Activated T-helper 2 cell treated with anti-CD3 and anti-CD28 coated beads, Interferon-gamma antibody, Interleukin-2, Interleukin-4, amounts not matched to agents 10 μg/mL and 5 μg/mL and 100 μg/mL, durations not matched to agents 14 hours and 24 hours and 36 hours (primary cell): Measurements from ENCODE around the gene KCNN3. TPM values are rescaled to one million over a fixed set of nuclear protein-coding genes. Genes with fewer than 3 reads are reported as not detected.

Experiments used
- DNase-seq: peaks from one replicate; pipeline ENCODE4 v3.0.0; 2021; ENCODE audit warnings: low spot score
- H3K27ac Mint-ChIP-seq: one replicate; pipeline ENCODE4 v1.8.0; 2021; ENCODE audit warnings: mixed read lengths
- H3K27me3 Mint-ChIP-seq: one replicate; pipeline ENCODE4 v1.8.0; 2021; ENCODE audit warnings: low read depth, mixed read lengths
- H3K36me3 Mint-ChIP-seq: one replicate; pipeline ENCODE4 v1.8.0; 2021; ENCODE audit warnings: low read depth, mixed read lengths
- H3K4me1 Mint-ChIP-seq: one replicate; pipeline ENCODE4 v1.8.0; 2021; ENCODE audit warnings: low read depth, mixed read lengths
- H3K4me3 Mint-ChIP-seq: one replicate; pipeline ENCODE4 v1.8.0; 2021; ENCODE audit warnings: low read depth, mild to moderate bottlenecking, moderate library complexity, mixed read lengths
- H3K9me3 Mint-ChIP-seq: one replicate; pipeline ENCODE4 v1.8.0; 2021; ENCODE audit warnings: mixed read lengths
- intact Hi-C: fragments of 100-400 bp; cut with micrococcal nuclease; formaldehyde crosslinking; loops from one replicate; pipeline ENCODE4 v1.15.1; 2023
- total RNA-seq: library from RNA; stranded (reverse); gene quantifications from 2 replicates; pipeline ENCODE4 v1.2.3, GENCODE V29; 2022

KCNN3 gene
- total RNA-seq, 1 donor from 2014 or later = 0.91 TPM

GRCh38 chr1:154809436-154810413 lies 60.4 kb downstream of the KCNN3 start:
- Mint-ChIP-seq H3K4me3 (no peak overlapping the region), H3K27ac (peak overlapping the region; percentile 40), H3K9me3 (no peaks in the 10 kb centered on the region), H3K36me3 (no peaks in the 10 kb centered on the region), H3K27me3 (peaks cover 19% of the 10 kb centered on the region), H3K4me1 (peaks cover 13% of the 10 kb centered on the region)
- no peak for DNase-seq
- intact Hi-C loops = no loop called here

- no peak overlapping the region for H3K27ac Mint-ChIP-seq
- no peak overlapping the region for H3K4me3 Mint-ChIP-seq
- intact Hi-C loops = no loop called here
- H3K9me3 Mint-ChIP-seq = no peaks in the 10 kb centered on the region
- H3K27me3 Mint-ChIP-seq = peaks cover 26% of the 10 kb centered on the region
- H3K4me1 Mint-ChIP-seq = peaks cover 13% of the 10 kb centered on the region
- DNase-seq = no peak
- H3K36me3 Mint-ChIP-seq = no peaks in the 10 kb centered on the region
Measured at GRCh38 chr1:154808909-154809262, 61.2 kb downstream of the KCNN3 start.

DNA sequence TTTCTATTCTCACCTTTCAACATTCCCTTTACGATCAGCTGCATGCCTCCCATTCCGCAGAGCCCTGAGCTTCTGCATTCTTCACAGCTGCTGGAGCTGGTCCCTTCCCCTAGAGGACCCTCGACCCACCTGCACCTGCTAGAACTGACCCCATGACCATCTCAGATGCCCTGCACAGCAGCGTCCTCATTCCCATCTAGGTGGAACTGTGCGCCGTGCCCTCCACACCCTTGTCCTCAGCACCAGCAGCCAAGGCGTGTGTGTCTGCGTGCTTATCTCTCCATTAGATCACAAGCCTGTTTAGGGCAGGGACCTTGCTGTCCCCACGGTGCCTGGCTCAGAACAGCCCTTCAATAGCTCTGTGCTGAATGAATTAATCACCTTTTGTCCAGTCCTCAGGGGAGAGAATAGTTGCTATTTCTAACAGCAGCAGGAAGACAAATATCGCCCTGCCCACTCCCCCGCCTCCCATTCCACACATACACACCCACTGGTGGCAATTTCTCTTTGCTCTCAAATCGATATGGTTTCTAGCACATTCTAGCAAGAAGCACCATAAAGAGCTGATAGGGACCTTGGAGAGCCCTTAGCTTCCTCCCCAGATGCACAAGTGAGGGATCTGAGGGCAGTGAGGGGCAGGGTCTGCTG lies 61.7 kb downstream of the KCNN3 start:
- no peak for DNase-seq
- no peak overlapping the region for H3K4me3 Mint-ChIP-seq

GRCh38 chr1:154807048-154807591 lies 63.0 kb downstream of the KCNN3 start:
- Mint-ChIP-seq H3K27me3 (peaks cover 28% of the 10 kb centered on the region), H3K4me1 (peaks cover 13% of the 10 kb centered on the region), H3K4me3 (no peak overlapping the region), H3K27ac (no peak overlapping the region), H3K36me3 (no peaks in the 10 kb centered on the region), H3K9me3 (no peaks in the 10 kb centered on the region)
- DNase-seq = no peak
- intact Hi-C loops = no loop called here

More for the DNA sequence above, 61.7 kb downstream of the KCNN3 start:
- Mint-ChIP-seq H3K4me1 (peaks cover 13% of the 10 kb centered on the region), H3K9me3 (no peaks in the 10 kb centered on the region), H3K27me3 (peaks cover 28% of the 10 kb centered on the region), H3K27ac (no peak overlapping the region), H3K36me3 (no peaks in the 10 kb centered on the region)
- intact Hi-C loops = no loop called here

GRCh38 chr1:154806333-154806732 lies 63.7 kb downstream of the KCNN3 start:
- Mint-ChIP-seq H3K9me3 (no peaks in the 10 kb centered on the region), H3K4me3 (no peak overlapping the region), H3K36me3 (no peaks in the 10 kb centered on the region), H3K27me3 (peaks cover 31% of the 10 kb centered on the region), H3K4me1 (peaks cover 13% of the 10 kb centered on the region), H3K27ac (no peak overlapping the region)
- intact Hi-C loops = no loop called here
- no peak for DNase-seq

DNA sequence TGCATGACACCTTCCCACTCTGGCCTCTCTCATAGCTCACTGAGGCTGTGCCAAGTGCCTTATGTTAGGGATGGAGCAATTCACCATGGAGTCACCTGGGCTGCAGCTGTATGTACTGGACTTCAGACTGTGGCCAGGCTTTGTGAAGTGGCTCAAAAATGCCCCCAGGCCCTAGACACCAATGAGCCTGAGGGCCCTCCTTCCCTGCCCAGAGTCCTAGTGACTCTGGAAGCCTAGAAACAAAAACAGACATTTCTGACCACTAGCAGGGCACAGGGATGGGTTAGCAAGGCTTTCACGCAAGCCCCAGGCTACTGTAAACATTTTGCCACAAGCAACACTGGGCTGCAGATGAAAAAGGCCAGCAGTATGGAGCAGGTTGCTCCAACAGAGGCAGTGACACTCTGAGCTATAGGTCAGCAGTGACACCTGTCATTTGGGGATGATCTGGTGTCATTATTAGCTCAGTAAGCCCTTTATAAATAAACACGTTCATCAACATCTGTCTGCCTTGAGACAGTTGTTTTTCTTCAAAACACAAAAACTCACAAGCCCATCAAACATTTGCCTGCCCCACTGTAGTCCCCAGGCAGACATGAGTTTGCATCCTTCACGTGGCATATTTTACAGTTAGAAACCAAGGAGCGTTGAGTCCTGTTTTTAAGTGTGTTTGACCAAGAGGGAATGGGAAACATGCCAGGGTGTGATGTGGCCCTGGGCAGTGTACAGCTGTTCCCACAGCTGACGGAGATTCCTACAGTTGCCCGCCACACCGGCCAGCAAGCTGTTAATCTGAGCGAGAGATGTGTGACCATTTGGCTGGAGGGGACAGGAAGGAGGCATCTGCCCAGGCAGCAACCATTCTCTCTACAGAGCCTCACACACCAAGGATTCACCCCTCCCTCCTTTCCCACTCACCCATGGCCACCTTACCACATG lies 66.8 kb downstream of the KCNN3 start:
- Mint-ChIP-seq H3K27me3 (peaks cover 28% of the 10 kb centered on the region), H3K27ac (no peak overlapping the region), H3K4me1 (no peaks in the 10 kb centered on the region), H3K9me3 (no peaks in the 10 kb centered on the region), H3K36me3 (no peaks in the 10 kb centered on the region), H3K4me3 (no peak overlapping the region)
- no peak for DNase-seq
- intact Hi-C loops = no loop called here

DNA sequence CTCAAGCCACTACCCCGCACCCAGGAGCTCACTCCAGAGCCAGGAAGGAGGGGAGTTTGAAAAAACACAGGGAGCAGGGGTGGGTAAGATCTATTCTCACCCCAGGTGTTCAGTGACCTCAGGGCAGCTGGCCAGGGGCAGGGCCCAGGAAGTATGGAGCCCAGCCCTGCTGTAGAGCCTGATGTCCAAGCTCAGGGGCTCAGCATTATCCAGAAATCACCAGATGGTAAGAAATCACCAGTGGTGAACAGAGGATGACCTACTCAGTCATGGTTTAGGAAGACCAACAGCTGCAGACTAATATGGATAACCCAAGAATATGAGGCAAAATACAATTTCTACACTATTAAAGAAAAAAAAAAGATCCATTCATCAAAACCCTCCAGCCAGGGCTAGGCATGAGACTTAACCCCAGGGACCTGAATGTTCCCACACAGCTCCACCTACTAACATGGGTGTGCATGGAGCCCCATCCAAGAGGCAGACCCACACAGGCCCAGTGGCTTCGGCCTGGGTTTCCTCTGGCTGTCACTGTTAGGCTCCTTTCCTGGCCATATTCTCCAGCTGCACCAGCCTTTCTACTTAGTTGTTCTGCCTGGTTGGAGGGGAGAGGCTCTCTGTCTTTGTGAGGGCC lies 67.6 kb downstream of the KCNN3 start:
- H3K36me3 Mint-ChIP-seq = no peaks in the 10 kb centered on the region
- no peaks in the 10 kb centered on the region for H3K4me1 Mint-ChIP-seq
- H3K27ac Mint-ChIP-seq = no peak overlapping the region
- intact Hi-C loops = no loop called here
- H3K9me3 Mint-ChIP-seq = no peaks in the 10 kb centered on the region
- H3K4me3 Mint-ChIP-seq = no peak overlapping the region
- DNase-seq = no peak
- peaks cover 23% of the 10 kb centered on the region for H3K27me3 Mint-ChIP-seq

DNA sequence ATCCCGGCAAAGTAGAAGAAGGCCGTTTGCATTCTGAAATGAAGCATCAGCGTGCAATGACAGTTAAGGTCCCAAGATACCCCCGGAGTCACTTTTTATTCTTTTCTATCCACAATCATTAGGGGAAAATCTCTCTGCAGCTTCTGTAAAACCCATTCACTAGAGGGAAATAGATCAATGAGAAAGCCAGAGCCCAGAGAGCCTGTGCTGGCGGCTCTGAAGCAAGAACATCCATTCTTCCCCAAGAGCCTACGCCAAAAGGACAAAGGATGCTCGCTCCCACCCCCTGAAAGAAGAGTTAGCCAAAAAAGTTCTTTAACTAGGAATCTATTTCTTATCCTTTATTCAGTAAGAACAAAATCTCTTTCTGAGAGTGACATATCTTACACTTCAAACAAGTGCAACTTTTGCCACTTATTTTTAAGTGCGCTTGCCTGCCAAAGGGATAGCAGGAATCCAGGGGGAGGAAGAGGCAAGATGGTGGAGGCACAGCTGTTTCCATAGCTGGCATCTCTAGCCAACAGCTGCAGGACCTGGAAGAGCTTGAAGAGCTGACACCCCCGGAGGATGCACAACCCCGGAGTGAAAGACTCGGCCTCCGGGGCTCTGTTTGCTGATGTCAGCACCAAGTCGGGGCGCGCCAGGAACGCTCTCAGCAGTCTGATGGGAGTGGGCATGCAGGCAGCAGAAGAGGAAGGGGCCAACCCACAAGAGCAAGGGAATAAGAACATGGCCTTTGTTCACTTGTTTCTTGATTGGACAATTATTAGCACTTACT lies 68.7 kb downstream of the KCNN3 start:
- no peak for DNase-seq
- intact Hi-C loops = no loop called here
- H3K27me3 Mint-ChIP-seq = peaks cover 20% of the 10 kb centered on the region
- no peaks in the 10 kb centered on the region for H3K4me1 Mint-ChIP-seq
- no peak overlapping the region for H3K27ac Mint-ChIP-seq
- H3K9me3 Mint-ChIP-seq = no peaks in the 10 kb centered on the region
- no peaks in the 10 kb centered on the region for H3K36me3 Mint-ChIP-seq
- H3K4me3 Mint-ChIP-seq = no peak overlapping the region

- intact Hi-C loops = no loop called here
- DNase-seq = no peak
- Mint-ChIP-seq H3K27me3 (peaks cover 7% of the 10 kb centered on the region), H3K9me3 (no peaks in the 10 kb centered on the region), H3K4me3 (no peak overlapping the region), H3K36me3 (no peaks in the 10 kb centered on the region), H3K27ac (no peak overlapping the region), H3K4me1 (no peaks in the 10 kb centered on the region)
Measured at GRCh38 chr1:154799188-154799587, 70.9 kb downstream of the KCNN3 start.

- peaks cover 5% of the 10 kb centered on the region for H3K4me1 Mint-ChIP-seq
- no peak overlapping the region for H3K27ac Mint-ChIP-seq
- H3K27me3 Mint-ChIP-seq = peaks cover 10% of the 10 kb centered on the region
- H3K36me3 Mint-ChIP-seq = no peaks in the 10 kb centered on the region
- H3K4me3 Mint-ChIP-seq = no peak overlapping the region
- H3K9me3 Mint-ChIP-seq = no peaks in the 10 kb centered on the region
- DNase-seq = no peak
- intact Hi-C loops = no loop called here
Measured at GRCh38 chr1:154798645-154799044, 71.4 kb downstream of the KCNN3 start.

- no peak for DNase-seq
- Mint-ChIP-seq H3K9me3 (no peaks in the 10 kb centered on the region), H3K27me3 (peaks cover 16% of the 10 kb centered on the region), H3K27ac (no peak overlapping the region), H3K4me1 (peaks cover 11% of the 10 kb centered on the region), H3K4me3 (no peak overlapping the region), H3K36me3 (no peaks in the 10 kb centered on the region)
- intact Hi-C loops = no loop called here
Measured at GRCh38 chr1:154797175-154797574, 72.9 kb downstream of the KCNN3 start.
